Stimulated activated CD4-positive, alpha-beta T cell treated with anti-CD3 and anti-CD28 coated beads, Interleukin-4, amount 100 ng/mL, for 4 hours (primary cell): ENCODE results near the gene HRAS.
"Not testable (repeated sequence)": the region's sequence is repeated elsewhere in the genome, so short reads cannot be mapped to it uniquely, and the experiment has no call there.

Experiments
- DNase-seq, 2 experiments: peaks; one replicate each; pipeline ENCODE4 v3.0.0-alpha.2; 2020

HRAS gene

DNA sequence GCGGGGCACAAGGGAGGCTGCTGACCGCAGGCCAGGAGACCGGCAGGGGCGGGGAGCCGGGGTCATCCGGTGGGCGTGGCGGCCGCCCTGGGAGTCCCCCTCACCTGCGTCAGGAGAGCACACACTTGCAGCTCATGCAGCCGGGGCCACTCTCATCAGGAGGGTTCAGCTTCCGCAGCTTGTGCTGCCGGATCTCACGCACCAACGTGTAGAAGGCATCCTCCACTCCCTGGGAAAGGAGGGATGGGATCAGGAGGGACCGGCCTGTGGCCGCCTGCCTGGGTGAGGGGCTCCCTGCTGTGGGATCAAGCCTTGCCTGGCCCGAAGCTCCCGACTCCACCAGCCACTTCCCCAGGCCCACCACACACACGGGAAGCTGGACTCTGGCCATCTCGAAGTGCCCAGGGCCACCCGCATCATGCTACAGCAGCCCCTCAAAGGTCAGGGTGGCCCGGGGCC is 2.8 kb downstream of the HRAS start:
- no peak for DNase-seq

DNA sequence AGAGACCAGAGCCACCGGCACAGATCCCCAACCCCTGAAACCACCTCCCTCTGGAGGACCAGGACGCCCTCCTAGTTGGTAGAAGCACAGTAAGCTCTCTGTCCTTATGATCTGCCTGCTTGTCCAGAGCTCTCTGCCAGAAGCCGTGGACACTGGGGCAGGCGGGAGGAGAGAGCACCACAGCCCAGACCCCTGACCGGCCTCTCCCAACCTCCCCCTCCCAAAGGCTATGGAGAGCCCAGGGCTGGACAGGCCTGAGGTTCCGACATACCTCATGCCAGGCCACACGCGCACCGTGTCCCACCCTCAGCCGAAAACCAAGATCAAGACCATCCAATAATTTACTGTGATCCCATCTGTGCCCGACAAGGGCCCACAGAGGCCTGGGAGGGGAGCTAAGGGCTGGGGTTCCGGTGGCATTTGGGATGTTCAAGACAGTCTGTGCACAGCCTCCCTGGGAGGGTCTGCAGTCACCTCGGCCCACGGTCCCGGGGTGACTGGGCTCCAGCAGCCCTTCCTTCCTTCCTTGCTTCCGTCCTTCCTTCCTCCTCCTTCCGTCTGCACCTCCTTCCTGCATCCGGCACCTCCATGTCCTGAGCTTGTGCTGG is 3.4 kb downstream of the HRAS start:
- no peak for DNase-seq

DNA sequence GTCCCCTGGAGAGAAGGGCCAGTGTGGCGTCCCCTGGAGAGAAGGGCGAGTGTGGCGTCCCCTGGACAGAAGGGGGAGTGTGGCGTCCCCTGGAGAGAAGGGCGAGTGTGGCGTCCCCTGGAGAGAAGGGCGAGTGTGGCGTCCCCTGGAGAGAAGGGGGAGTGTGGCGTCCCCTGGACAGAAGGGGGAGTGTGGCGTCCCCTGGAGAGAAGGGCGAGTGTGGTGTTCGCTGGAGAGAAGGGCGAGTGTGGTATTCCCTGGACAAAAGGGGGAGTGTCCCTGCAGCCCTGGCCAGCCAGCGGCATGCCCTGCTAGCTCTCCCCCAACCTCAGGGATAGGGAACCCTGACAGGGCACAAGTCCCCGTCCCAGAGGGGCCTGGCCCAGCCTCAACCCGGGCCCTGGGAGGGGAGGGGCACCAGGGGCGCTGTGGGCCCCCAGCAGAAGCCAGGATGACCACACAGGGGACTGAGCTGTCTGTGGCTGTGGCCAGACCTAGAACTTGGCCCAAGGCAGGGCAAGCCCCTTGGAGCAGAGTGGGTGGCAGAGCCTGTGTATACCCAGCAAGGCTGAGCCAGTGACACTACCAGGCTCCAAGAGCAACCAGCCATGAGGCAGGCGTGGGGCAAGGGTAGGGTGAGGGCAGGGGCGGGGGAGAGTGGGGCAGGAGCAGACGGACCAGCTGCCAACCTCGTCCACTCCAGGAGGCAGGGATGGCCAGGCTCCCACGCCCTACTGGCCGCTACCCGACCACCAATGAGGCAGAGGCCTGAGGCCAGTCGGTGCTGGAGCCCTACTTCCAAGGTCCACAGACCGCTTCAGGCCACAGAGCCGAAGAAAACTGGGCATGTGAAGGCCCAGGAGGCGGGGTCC is 4.2 kb downstream of the HRAS start:
- DNase-seq: no peak

DNA sequence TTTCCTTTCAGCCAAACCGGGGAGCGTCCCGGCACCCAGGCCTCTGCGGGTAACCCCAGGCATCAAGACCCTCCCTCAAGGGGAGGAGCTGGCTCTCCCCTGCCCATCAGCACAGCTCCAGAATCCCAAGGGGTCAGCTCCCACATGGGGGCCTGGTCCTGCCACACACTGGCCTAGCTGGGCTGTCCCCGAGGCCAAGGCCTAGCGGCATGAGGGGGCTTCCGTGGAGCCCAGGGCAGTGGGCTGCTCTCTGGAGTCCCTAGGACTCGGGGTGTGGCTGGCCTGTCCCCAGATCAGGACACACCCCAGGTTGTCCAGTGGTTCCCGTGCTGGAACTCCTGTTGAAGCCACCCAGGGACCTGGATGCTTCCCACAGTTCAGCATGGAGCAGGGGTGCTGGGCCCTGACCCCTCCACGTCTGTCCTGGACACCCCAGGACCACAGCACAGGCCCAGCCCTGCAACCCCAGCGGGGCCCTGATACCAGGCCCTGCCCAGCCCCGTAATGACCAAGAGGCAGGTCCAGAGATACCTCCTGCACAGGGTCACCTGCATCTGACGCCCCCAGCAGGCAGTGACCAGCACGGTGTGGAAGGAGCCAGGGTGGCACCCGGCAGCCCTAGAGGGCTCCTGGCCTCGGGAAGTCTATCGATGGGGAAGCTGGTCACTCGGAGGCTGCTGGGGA is 5.5 kb downstream of the HRAS start:
- no peak for DNase-seq

DNA sequence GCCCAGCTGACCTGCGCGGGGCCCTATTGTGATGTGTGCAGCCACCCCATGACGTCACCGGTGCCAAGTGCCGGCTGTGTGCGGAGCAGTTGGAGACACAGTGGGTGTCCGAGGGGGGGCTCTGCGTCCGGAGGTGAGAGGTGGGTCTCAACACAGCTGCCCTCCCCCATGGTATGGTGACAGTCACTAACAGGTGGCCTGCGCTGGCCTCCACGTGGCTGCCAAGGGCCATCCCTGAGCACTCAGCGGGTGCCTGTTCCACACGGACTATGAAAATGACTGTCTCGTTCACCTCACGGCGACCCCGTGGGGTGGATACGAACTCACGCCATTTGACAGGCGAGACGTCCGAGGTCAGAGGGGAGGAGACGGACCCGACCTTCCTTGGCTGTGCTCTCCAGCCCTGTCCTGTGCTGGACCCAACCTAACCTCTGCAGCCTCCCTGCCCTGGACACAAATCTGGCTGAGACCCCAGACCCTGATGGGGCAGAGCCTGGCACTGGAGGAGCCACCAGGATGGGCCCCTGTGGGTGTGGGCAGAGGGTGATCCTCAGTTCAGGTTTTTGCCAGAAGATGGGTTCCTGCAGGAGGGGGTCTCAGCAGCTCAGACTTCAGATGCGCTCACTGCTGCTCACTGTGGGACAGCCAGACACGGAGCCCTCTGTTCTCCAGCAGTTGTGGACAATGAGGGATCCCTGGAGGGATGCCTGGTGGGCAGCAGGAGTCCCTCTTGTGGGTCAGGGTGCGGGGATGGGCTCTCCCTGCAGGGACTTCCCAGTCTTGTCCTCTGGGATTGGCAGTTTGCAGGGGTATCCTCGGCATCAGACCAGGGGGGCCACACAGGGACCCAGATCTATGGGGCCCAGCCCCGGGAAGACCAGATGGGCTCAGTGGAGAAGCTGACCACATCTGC is 6.3 kb downstream of the HRAS start:
- no peak for DNase-seq

DNA sequence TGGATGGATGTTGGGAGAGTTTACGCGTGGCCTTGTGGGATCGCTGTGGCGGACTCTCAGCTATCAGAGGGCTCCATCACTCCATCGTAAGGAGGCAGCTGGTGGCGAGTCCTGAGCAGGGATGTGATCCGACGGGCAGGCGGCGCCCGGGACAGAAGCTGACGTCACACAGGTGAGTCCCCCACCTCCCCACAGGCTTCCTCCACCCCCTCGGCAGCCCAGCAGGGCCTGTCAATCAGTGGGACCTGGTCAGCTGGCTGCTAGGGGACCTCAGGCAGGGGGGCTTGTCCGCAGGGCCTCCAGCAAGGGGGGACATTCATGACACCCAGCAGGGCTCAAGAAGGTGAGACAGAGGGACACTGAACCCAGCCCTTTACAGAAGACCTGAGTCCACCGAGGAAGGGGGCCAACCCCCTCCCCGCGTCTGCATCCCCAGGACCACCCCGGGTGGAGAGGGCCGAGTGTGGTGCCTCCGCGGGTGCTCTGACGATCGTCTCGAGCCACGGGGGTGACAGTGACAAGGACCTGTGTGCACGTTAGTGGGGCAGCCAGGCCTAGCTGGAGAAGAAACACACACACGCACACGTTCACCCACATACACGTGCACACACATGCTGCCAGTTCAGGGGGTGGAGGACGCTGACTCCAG is 7.1 kb downstream of the HRAS start:
- DNase-seq: no peak

DNA sequence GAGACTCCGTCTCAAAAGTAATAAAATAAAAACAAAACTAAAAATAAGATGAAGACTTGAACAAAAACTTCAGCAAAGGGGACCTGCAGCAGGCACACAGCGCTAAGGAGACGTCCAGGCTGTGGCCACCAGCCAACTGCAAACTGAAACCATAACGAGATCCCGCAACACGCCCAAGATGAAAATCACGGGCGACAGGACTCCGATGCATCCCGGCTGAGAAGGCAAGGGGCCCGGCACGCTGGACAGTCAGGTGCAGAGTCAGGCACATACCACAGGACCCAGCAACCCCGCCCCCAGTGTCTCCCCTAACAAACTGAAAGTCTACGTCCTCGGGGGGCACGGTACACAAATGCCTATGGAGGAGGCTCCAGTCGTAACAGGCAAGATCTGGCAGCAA is 9.2 kb downstream of the HRAS start:
- DNase-seq: no peak

DNA sequence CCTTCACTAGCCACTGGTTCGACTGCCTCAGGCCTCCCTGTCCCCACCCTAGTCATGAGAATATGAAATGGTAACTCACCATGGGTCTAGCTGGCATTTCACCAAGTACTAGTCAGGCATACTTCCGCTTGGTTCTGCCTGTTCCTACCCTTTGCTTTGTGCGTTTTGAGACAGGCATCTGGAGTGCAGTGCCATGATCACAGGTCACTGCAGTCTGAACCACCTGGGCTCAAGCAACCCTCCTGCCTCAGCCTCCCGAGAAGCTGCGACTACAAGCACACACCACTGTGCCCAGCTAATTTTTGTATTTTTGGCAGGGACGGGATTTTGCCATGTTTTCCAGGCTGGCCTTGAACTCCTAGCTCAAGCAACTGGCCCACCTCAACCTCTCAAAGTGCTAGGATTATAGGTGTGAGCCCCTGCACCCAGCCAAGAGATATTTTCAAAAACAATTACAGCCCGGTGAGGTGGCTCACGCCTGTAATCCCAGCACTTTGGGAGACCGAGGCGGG is 14.1 kb downstream of the HRAS start:
- DNase-seq: no peak

DNA sequence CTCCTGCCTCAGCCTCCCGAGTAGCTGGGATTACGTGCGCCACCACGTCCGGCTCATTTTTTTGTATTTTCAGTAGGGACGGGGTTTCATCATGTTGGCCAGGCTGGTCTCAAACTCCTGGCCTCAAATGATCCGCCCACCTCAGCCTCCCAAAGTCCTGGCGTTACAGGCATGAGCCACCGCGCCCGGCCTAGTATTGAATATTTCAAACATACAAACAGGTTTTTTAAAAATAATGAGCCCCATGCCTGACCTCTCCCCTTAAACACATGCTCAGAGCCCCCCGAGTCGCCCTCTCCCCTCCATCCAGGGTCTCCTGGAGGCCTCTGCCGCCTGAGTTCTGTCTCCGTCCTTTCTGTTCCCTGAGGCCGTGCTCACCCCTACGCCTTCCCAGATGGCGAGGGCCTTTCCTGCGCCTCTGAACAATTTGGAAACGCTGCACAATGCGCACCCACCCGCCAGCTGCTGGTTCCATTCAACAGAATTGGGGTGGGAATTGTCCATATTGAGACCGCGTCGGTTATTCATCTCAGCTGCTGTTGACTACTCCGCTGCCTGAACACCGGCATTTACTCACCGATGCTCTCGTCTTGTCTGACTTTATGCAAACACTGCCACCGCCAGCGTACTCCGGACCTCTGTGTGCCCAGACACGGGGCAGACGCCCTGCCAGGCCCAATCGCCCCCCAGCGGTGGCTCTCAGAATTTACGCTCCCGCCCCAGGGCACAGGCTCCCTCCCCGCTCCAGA is 14.8 kb downstream of the HRAS start:
- DNase-seq: no peak

DNA sequence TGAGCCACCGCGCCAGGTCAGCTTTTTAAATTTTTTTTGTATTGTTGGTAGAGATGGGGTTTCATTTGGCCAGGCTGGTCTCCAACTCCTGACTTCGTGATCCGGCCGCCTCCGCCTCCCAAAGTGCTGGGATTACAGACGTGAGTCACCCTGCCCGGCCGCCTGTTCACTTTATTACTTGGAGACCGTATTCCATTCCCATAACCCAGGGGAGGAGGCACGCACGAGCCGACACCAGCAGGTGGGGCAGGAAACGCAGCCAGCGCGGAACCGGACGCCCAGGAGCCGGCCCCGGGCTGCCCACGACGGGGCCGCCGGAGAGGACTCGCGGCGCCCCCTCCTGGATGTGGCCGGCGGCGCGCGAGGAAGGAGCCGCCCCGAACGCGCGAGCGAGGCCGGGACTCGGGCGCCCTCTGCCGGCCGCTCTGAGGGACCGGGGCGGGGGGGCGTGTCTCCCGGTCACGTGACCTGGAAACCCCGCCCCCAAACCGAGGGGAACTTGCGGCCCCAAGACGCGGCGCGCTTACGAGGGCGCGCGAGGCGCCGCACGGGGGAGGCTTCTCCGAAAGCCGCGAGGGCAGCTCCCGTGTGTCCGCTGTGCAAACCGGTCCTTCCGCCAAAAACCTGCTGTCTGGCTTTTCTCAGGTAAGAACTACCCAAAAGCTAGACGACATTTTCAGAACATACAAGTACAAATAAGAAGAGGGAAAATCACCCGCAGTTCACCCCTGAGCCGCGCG is 16.7 kb downstream of the HRAS start:
- DNase-seq: peak; percentile 80 to 89

DNA sequence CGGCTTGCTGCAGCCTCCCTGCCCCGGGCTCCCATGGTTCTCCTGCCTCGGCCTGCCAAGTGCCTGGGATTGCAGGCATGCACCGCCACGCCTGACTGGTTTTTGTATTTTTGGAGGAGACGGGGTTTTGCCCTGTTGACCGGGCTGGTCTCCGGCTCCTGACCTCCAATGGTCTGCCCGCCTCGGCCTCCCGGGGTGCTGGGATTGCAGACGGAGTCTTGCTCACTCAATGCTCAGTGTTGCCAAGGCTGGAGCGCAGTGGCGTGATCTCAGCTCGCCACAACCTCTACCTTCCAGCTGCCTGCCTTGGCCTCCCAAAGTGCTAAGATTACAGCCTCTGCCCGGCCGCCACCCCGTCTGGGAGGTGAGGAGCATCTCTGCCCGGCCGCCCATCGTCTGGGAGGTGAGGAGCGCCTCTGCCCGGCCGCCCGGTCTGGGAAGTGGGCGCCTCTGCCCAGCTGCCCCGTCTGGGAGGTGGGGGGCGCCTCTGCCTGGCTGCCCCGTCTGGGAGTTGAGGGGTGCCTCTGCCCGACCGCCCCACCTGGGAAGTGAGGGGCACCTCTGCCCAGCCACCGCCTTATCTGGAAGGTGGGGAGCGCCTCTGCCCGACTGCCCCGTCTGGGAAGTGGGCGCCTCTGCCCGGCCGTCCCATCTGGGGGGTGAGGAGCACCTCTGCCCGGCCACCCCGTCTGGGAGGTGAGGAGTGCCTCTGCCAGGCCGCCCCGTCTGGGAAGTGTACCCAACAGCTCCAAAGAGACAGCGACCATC is 18.3 kb downstream of the HRAS start:
- DNase-seq: not testable (repeated sequence)

DNA sequence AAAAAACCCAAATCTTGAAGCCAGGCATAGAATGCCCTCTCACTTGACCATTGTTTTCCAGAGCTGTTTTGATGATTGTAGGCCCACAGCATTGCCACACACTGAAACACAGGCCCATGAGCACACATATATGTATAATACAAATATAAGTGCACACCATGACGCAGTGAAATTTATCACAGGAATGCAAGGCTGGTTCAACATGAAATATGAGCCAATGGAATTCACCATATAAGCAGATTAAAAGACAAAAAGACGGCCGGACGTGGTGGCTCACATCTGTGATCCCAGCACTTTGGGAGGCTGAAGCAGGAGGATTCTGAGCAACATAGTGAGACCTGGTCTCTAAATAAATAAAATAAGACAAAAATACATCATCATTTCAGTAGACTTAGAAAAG is 19.0 kb downstream of the HRAS start:
- DNase-seq: no peak

DNA sequence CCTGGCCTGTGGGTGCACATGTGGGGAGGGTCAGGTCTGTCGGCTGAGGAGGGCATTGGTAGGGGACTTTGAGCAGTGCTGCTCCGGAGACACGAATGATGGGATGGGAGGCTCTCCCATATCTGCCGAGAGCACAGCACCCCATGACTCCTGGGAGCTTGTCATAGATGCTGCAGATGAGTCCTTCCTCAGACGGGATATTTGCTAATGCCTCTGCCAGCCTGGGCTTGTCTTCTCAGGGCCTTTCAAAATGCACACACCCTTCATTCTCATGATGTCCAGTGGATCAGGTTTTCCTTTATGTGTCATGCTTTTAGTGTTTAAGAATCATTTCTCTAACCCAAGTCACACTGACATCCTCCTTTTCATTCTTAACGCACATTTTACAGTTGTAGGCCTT is 20.2 kb downstream of the HRAS start:
- DNase-seq: no peak

DNA sequence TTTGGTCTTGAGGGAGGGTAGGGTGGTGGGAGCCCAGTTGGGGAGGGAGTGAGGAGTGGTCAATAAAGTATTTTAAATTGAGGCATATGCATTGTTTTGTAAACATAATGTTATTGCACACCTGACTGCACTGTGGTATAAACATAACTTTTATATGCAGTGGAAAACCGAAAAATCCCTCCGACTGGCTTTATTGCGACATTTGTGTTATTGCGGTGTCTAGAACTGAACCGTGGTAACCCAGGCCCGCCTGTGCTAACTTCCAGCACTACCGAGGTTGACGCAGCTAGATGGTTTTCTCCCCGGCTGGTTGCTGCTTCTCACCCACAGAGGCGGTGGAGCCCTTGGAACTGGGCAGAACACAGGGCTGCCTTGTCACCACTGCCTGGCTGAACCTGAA is 20.8 kb downstream of the HRAS start:
- no peak for DNase-seq

DNA sequence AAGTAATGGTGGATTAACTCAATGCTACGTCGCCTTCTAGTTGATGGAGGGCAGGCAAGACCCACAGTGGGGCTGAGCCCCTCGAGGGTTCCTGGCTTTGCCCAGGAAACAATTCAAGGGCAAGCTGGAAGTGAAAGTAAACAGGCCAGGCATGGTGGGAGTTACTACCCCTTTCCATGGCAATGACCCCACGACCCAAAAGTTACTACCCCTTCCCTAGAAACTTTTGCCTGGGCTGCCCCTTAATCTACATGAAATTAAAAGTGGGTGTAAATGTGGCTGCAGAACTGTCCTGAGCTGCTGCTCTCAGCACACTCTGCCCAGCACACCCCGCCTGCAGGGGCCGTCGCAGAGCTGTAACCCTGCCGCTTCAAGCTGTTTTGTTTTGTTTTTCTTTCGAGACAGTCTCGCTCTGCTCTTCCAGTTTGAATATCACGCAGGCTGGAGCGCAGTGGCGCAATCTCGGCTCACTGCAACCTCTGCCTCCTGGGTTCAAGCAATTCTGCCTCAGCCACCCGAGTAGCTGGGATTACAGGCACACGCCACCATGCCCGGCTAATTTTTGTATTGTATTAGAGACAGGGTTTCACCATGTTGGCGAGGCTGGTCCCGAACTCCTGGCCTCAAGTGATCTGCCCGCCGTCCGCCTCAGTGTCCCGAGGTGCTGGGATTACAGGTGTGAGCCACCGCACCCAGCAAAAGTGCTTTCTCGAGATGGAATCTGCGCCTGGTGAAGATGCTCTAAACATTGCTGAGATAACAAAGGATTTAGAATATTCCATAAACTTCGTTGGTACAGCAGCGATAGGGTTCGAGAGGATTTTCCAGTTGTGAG is 22.4 kb downstream of the HRAS start:
- no peak for DNase-seq

DNA sequence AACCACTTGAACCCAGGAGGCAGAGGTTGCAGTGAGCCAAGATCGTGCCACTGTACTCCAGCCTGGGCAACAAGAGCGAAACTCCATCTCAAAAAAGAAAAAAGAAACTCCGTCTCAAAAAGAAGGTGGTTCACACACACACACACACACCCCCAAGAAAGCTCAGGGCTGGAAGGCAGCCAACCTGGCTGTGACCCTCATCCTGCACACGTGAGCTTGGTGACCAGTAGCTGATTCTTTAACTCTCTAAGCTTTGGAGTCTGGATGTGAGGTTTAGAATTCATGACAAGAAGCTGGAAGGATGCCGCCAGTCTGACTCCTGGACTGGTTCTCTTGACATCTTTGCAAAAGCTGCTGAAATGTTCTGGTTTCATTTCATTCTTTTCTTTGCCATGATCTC is 26.4 kb downstream of the HRAS start:
- no peak for DNase-seq

DNA sequence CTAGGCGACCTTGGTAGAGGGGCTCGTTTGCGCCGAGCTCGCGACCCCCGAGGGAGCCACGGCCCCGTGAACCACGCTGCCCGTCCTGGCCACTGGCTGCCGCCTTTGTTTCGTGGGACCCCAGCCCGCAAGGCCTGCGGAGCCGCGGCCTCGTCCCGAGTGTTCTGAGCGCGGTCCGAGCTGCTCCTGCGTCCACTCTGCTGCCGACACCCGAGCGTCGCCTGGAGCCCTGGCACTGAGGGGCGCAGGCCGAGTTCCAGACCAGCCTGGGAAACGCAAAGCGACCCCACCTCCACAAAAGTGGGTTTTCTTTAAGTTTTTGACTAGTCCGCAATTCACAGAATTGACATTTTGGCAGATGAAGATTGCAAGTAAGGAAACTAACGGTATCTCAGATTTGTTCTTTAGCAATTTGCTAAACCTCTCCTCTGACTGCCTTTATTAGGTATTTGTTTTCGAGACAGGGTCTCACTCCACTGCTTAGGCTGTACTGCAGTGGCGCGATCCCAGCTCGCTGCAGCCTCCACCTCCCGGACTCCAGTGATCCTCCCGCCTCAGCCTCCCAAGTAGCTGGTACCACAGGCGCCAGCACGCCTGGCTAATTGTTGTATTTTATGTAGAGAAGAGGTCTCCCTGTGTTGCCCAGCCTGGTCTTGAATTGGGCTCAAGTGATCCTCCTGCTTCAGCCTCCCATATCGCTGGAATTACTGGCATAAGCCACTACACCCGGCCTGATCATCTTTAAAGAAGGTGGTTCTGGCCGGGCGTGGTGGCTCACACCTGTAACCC is 27.5 kb downstream of the HRAS start:
- DNase-seq: no peak
